OCI-LY1 (cell line): ENCODE measurements around the gene EVA1B.

Experiments
- H2AFZ ChIP-seq: fragments of 200-600 bp; sonication (generic), shearing (Covaris generic); 2 replicates; pipeline ENCODE4 v1.6.0; 2014; ENCODE audit warnings: antibody characterized with exemption, mild to moderate bottlenecking, low read length
- H3F3A ChIP-seq: fragments of 200-600 bp; sonication (generic), shearing (Covaris generic); 2 replicates; pipeline ENCODE4 v1.6.0; 2014; ENCODE audit warnings: mild to moderate bottlenecking, antibody characterized with exemption, low read length, moderate library complexity; ENCODE audit not compliant: insufficient read depth
- H3K27ac ChIP-seq: fragments of 200-600 bp; sonication (generic); 2 replicates; pipeline ENCODE4 v1.5.1; 2014; ENCODE audit warnings: low read length, mixed run types, mild to moderate bottlenecking, low read depth; ENCODE audit not compliant: poor library complexity, severe bottlenecking
- H3K27me3 ChIP-seq: fragments of 200-600 bp; sonication (generic); 2 replicates; pipeline ENCODE4 v1.6.0; 2014; ENCODE audit warnings: antibody characterized with exemption, mild to moderate bottlenecking, low read length, moderate library complexity; ENCODE audit not compliant: insufficient read depth
- H3K36me3 ChIP-seq: fragments of 200-600 bp; sonication (generic); 2 replicates; pipeline ENCODE4 v1.6.1; 2014; ENCODE audit warnings: mild to moderate bottlenecking, antibody characterized with exemption, low read length, moderate library complexity, mixed read lengths; ENCODE audit not compliant: insufficient read depth
- H3K4me1 ChIP-seq: fragments of 200-600 bp; sonication (generic); 2 replicates; pipeline ENCODE4 v1.5.1; 2014; ENCODE audit warnings: mild to moderate bottlenecking, low read length, moderate library complexity; ENCODE audit not compliant: insufficient read depth, severe bottlenecking
- H3K4me2 ChIP-seq: fragments of 200-600 bp; sonication (generic), shearing (Covaris generic); 2 replicates; pipeline ENCODE4 v1.6.1; 2014; ENCODE audit warnings: low read length
- H3K4me3 ChIP-seq: fragments of 200-600 bp; sonication (generic); 2 replicates; pipeline ENCODE4 v1.5.1; 2014; ENCODE audit warnings: low read length, low read depth, mild to moderate bottlenecking, mixed read lengths; ENCODE audit not compliant: poor library complexity, severe bottlenecking
- H3K79me2 ChIP-seq: fragments of 200-600 bp; shearing (Covaris generic); 2 replicates; pipeline ENCODE4 v1.6.1; 2016; ENCODE audit warnings: mixed run types, low read length, mixed read lengths; ENCODE audit not compliant: insufficient read depth
- H3K9ac ChIP-seq: fragments of 200-600 bp; sonication (generic), shearing (Covaris generic); 2 replicates; pipeline ENCODE4 v1.6.1; 2014; ENCODE audit warnings: mild to moderate bottlenecking, low read length, mixed read lengths
- H3K9me2 ChIP-seq: fragments of 200-600 bp; sonication (generic), shearing (Covaris generic); 2 replicates; pipeline ENCODE4 v1.6.1; 2014; ENCODE audit warnings: low read depth, mild to moderate bottlenecking, low read length, mixed read lengths
- H3K9me3 ChIP-seq: fragments of 200-600 bp; shearing (Covaris generic); 2 replicates; pipeline ENCODE4 v1.6.1; 2014; ENCODE audit warnings: low read length, mixed read lengths
- H4K20me1 ChIP-seq: fragments of 200-600 bp; sonication (generic), shearing (Covaris generic); 2 replicates; pipeline ENCODE4 v1.6.0; 2016; ENCODE audit warnings: mild to moderate bottlenecking, low read length; ENCODE audit not compliant: insufficient read depth
- CTCF ChIP-seq: fragments of 200-600 bp; sonication (generic), shearing (Covaris generic); IDR thresholded peaks from 2 replicates; pipeline ENCODE4 v1.5.1; 2017; ENCODE audit warnings: mild to moderate bottlenecking, antibody characterized with exemption, low read length, moderate library complexity, mixed read lengths
- EZH2 ChIP-seq: fragments of 200-600 bp; sonication (generic), shearing (Covaris generic); IDR thresholded peaks from 2 replicates; pipeline ENCODE4 v1.8.0; 2017; ENCODE audit warnings: borderline replicate concordance, mixed run types, mild to moderate bottlenecking, antibody characterized with exemption, low read length, moderate library complexity, mixed read lengths

EVA1B gene

DNA sequence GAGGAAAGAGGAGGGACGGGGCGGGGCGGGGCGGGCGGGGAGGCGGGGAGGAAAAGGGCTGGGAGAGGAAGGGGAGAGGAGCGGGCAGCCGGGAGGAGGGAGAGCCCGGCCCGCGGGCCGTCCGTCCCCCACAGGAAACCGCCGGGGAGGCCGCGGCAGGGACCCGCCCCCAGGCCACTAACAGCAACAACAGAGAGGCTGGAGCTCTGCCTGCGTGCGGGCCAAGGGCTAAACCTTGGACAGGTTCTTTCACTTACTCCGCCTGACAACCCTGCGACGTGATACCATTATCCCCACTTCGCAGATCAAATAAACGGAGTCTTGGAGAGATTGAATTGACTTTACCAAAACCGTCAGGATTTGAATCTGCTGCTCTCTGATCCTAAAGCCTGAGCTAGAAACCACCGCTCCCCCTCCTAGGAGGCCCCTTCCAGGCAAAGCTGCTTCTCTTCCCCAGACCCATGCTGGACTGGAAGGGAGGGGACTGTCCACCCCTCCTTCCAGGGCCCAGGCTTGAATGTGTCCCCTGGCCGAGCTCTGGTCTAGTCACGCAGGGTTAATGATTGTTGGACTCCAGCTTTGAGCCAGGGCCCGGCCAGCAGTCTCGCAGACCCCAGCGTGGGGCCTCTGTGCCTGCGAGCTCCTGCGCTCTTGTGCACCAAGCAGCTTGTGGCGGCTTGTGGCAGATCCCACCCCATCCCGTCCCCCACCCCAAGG lies at the start of gene EVA1B:
Gene EVA1B (minus strand): TSS at position 10 of the 717 bp plus-strand sequence. CDS start 608 bp downstream, outside the sequence.
- Histone ChIP-seq H3K27me3 (peaks cover 3% of the 10 kb centered on the region; the same call in 1 of the 2 replicates), H3K36me3 (peaks cover 12% of the 10 kb centered on the region; the same call in 1 of the 2 replicates), H3K4me3 (peak within 1 kb of the TSS; percentile 51), H2AFZ (no peak within 1 kb of the TSS), H3K9me2 (no peaks in the 10 kb centered on the region), H4K20me1 (no peaks in the 10 kb centered on the region), H3K79me2 (no peaks in the 10 kb centered on the region), H3K4me1 (peaks cover 35% of the 10 kb centered on the region), H3K9me3 (no peaks in the 10 kb centered on the region), H3K4me2 (peak within 1 kb of the TSS; percentile 61), H3K27ac (no peak within 1 kb of the TSS), H3F3A (no peaks in the 10 kb centered on the region), H3K9ac (no peak within 1 kb of the TSS; the same call in 1 of the 2 replicates)
- TF ChIP-seq EZH2 (no peak), CTCF (no peak)

DNA sequence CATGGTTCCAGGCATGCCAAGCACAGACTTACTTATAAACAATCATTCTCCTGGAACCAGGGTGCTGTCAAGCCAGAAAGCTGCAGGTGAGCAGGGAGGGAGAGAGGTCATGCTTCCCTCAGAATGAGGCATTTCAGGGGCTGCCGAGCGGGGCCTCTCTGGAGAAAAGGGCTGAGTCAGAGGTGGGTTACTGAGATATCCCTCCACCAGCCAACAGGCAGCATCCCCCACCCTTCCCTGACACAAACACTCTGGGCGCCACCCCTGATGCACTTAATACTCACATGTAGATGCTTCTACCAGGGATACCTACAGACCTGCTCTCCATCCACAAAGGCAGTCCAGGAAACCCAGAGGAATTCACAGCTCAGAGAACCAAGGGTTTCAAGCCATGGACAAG lies 49.2 kb upstream of the EVA1B start:
- Histone ChIP-seq H3K4me3 (no peak overlapping the region), H3F3A (0 out of 2 replicates have a peak, but pooled peaks cover 7% of the 10 kb centered on the region), H3K9me2 (no peaks in the 10 kb centered on the region), H3K36me3 (peaks cover 15% of the 10 kb centered on the region; the same call in 1 of the 2 replicates), H3K27ac (peak overlapping the region; percentile 87), H3K4me1 (peaks cover 82% of the 10 kb centered on the region), H3K9ac (peak overlapping the region; percentile 19; the same call in 1 of the 2 replicates), H3K79me2 (peaks cover 12% of the 10 kb centered on the region), H4K20me1 (no peaks in the 10 kb centered on the region), H3K9me3 (no peaks in the 10 kb centered on the region), H2AFZ (no peak overlapping the region), H3K27me3 (no peaks in the 10 kb centered on the region), H3K4me2 (peak overlapping the region; percentile 30; the same call in 1 of the 2 replicates)
- TF ChIP-seq CTCF (no peak), EZH2 (no peak)

GRCh38 chr1:36369061-36369861 lies 45.8 kb upstream of the EVA1B start:
- Histone ChIP-seq H3K4me1 (peaks cover 52% of the 10 kb centered on the region), H3K9ac (no peak overlapping the region), H3K36me3 (peaks cover 36% of the 10 kb centered on the region; the same call in 1 of the 2 replicates), H3K9me2 (no peaks in the 10 kb centered on the region), H3F3A (0 out of 2 replicates have a peak, but pooled peaks cover 7% of the 10 kb centered on the region), H3K27me3 (no peaks in the 10 kb centered on the region), H3K4me2 (no peak overlapping the region), H3K27ac (peak overlapping the region; percentile 87), H4K20me1 (no peaks in the 10 kb centered on the region), H3K9me3 (no peaks in the 10 kb centered on the region), H2AFZ (no peak overlapping the region), H3K79me2 (peaks cover 12% of the 10 kb centered on the region), H3K4me3 (no peak overlapping the region)
- TF ChIP-seq CTCF (peak; percentile 90), EZH2 (no peak)
